ENCODE results near the gene XCL2.

DNA sequence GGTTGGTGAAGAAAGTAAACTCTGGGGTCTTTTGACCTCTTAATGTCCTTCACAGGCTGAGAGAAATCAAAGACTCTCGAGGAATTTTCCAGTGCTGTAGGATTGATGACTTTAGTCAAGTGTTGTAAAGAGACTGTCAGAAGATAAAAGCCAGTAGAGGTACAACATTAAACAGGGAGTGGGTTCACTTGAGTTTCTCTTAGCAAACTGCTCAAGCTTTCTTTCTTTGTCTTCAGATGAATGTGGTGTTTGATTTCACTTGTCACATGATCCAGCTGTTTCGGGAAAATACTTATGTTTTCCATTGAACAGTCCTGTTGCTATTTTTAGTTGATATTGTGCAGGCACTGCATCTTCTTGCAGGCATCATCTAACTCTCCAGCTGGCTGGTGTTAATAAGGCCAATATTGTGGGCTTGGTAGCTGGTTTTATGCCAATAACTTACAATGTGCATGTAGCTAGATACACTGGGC lies 45.6 kb downstream of the XCL2 start:
- TF ChIP-seq RAD21 (IDR thresholded peaks at IDR 0.05; ENCODE audit: low read length) (no peak), MAZ (IDR thresholded peaks at IDR 0.05; ENCODE audit: borderline replicate concordance, low read depth, low read length) (no peak), MXI1 (IDR thresholded peaks at IDR 0.05; ENCODE audit: borderline replicate concordance, low read depth, low read length) (no peak), CHD1 (IDR thresholded peaks at IDR 0.05; ENCODE audit: low read depth, low read length) (no peak), RCOR1 (IDR thresholded peaks at IDR 0.05; ENCODE audit: insufficient replicate concordance, low read length) (no peak)
- TF ChIP-seq, protein P1, sequence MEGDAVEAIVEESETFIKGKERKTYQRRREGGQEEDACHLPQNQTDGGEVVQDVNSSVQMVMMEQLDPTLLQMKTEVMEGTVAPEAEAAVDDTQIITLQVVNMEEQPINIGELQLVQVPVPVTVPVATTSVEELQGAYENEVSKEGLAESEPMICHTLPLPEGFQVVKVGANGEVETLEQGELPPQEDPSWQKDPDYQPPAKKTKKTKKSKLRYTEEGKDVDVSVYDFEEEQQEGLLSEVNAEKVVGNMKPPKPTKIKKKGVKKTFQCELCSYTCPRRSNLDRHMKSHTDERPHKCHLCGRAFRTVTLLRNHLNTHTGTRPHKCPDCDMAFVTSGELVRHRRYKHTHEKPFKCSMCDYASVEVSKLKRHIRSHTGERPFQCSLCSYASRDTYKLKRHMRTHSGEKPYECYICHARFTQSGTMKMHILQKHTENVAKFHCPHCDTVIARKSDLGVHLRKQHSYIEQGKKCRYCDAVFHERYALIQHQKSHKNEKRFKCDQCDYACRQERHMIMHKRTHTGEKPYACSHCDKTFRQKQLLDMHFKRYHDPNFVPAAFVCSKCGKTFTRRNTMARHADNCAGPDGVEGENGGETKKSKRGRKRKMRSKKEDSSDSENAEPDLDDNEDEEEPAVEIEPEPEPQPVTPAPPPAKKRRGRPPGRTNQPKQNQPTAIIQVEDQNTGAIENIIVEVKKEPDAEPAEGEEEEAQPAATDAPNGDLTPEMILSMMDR (conservative IDR thresholded peaks at IDR 0.05; ENCODE audit: low read depth, low read length) = no peak
